A673 (cell line): Measurements from ENCODE around the gene SLC22A17.

ENCODE experiments used
- CTCF ChIP-seq: fragments of 300-800, 200-600 bp; sonication (generic); conservative IDR thresholded peaks from 2 replicates; pipeline ENCODE4 v1.5.1; 2017; ENCODE audit warnings: low read depth, mild to moderate bottlenecking, antibody characterized with exemption, low read length, moderate library complexity, mixed read lengths
- EZH2 ChIP-seq: fragments of 200-600 bp; sonication (generic); IDR thresholded peaks from 2 replicates; pipeline ENCODE4 v1.6.1; 2017; ENCODE audit warnings: borderline replicate concordance, low read depth, mild to moderate bottlenecking, mixed read lengths, antibody characterized with exemption, low read length; ENCODE audit not compliant: poor library complexity, severe bottlenecking

- TF ChIP-seq CTCF (no peak), EZH2 (no peak)
Observed at GRCh38 chr14:23349156-23349845, 3.4 kb downstream of the SLC22A17 start.
